ENCODE data around the gene XRN1.
"Not testable (repeated sequence)": the region's sequence is repeated elsewhere in the genome, so short reads cannot be mapped to it uniquely, and the experiment has no call there.

The XRN1 gene

DNA sequence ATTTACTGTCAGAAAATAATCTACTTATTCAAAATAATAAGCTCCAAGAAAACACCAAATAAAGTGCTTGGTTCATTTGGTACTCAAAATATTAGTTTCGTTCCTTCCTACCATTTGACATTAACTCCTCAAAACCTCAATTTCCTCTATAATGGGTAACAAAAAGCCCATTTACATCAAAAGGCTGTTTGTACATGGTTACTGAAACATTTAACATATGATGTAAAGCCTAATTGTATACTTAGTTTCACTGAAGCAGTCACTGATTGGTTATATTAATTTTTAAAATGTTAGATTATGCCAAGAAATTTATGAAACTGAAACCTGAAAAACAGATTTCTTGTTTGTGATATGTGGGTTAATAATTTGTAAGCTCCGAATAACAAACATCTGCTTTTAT, 14.7 kb downstream of the XRN1 start:
- DNase-seq: no peak

DNA sequence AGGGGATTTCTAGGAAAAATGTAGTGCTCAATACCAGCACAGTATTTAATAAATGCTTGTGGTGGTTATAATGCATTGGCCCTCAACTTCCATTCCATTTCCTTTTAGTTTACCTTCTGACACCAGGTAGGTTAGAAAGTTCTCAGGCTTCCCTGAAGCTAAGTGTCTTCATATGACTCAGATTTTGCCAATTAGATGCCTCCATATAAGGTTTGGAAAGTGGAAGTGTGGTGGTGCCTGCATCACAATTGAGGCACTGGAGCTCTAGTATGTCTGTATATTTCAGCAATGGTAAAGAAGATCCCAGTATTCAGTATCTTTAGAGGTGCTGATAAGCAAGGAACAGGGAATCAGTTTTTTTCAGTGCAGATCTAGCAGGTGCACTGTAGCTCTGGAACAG, 18.3 kb downstream of the XRN1 start:
- no peak for DNase-seq

DNA sequence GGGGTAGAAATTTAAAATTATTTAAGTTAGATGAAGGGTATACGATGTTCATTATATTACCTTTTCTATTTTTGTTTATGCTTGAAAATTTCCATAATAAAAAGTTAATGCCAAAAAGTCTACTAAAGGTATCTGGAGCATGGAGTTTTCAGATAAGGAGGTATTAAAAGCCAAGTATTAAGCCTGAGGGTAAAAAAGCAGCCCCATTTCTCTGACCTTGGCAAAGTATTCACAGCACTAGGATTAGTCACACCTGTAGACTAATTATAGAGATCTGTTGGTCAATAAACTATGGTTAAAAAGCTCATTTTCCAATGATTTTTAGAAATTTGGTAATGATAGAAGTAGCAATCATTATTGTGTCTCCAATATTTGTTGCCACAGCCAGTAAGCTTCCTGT, 23.1 kb downstream of the XRN1 start:
- no peak for DNase-seq

DNA sequence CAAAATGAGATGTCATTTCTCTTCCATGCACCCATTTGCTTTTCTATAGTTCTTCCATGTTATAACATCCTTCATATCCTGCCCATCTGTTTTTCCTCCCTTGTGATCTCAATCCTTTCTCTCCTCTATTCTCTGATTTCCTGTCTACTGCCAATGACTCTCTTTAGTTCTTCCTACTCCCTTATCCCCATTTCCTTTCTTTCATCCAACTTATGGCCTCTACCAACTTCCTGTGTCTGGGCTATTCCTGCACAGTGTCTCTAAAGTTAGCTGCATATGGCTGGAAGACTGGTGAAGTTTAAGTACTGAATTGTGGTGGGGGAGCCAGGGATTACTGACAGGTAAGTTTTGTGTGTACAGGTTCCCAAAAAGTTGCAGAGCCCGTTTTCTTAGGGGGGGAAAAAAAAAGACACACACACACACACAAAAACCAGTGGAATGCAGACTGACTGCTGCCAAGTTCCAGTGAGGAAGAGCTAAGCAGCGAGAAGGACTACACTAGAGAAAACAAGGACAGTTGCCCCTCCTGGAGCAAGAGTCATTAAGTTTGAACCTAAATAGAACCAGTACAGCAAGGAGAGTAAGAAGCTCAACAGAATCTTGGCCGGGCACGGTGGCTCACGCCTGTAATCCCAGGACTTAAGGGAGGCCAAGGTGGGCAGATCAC, 28.8 kb downstream of the XRN1 start:
- DNase-seq: no peak

DNA sequence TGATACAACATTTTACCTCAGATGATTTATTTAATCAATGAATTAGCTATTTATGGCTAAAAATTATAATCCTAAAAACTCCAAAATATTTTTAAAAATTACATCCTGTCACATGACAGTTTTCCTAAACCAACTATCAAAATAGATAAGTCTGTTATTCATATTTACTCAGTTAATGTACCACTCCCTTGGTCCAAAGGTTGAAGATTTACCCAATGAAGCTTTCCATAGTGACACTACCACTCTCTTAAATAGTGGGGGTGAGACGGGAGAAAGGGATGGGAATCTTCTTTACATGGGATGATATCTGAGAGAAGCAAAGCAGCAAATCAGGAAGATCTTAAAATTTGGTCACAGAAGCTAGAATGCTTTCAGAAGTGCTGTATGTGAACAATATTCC, 30.5 kb downstream of the XRN1 start:
- DNase-seq: no peak

DNA sequence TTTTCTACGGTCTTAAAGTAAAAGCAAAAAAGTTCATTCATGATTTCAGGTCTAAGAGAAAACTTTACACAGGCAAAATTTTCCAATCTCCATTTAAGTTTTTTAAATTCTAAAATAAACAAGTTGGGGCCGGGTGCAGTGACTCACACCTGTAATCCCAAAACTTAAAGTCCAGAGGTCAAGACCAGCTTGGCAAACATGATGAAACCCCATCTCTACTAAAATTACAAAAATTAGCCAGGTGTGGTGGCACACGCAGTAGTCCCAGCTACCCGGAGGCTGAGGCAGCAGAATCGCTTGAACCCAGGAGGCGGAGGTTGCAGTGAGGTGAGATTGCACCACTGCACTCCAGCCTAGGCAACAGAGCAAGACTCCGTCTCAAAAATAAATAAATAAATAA, 47.3 kb downstream of the XRN1 start:
- DNase-seq: not testable (repeated sequence)

DNA sequence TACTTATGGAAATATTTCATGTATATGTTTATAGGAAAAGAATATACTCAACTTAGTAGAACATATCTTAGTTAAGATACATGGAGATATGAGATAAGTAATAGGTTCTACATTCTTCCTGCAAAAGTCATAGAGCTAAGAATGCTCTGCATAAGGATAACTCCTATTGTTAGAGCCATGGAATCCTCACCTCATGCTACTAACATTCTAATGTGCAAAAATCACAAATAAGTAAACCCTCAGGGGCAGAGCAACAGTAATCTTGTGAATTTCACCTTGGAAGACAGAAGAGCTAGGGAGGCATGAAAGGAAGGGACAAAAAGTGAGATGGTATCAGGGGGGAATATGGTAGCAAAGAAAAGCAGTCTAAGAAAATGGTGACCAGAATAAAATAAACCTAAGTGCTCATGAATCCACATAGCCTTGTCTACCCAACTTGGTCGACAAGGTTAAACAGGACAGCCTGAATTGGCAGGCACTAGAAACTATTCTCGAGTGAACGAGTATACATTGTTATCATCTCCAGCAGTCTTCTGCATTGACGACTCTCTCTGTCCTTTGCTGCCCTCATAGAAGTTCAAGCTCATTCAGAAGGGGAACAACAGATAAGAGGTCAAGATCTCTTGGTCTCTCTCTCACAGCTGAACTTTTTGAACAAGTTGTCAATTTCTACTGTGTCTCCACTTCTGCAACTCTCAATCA, 52.8 kb downstream of the XRN1 start:
- no peak for DNase-seq

DNA sequence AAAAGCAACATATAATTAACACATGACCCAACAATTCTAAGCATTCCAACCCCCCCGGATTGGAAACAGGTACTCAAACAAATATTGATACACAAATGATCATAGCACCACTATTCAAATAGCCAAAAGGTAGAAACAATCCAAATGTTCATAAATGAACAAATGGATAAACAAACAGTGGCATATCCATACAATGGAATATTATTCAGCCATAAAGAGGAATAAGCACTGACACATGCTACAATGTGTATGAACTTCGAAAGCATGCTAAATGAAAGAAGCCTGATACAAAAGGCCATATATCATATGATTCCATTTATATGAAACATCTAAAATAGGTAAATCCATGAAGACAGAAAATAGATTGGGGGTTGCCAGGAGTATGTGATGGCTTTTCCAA, 62.8 kb downstream of the XRN1 start:
- DNase-seq: no peak

DNA sequence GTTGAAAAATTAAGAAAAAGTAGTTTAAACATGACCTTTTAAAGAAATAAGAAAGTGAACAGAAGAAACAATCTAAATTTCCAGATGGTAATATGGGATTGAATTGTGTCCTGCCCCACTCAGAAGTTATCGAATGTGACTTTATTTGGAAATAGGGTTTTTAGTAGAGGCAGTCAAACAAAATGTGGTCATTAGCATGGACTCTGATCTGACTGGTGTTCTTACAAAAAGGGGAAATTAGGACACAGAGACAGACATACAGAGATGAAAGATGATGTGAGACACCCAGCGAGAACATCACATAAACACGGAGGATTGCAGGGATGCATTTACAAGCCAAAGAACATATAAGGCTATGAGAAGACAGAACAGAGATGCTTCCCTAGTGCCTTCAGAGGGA, 73.2 kb downstream of the XRN1 start:
- no peak for DNase-seq

DNA sequence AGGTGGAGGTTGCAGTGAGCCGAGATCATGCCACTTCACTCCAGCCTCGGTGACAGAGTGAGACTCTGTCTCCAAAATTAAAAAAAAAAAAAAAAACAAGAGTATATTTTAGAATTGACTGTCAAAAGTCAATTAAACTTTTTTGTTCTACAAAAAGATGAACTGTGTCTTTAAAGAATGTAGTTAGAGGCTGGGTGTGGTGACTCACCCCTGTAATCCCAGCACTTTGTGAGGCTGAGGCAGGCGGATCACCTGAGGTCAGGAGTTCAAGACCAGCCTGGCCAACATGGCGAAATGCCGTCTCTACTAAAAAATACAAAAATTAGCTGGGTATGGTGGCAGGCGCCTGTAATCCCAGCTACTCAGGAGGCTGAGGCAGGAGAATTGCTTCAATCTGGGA, 78.3 kb downstream of the XRN1 start:
- not testable (repeated sequence) for DNase-seq

DNA sequence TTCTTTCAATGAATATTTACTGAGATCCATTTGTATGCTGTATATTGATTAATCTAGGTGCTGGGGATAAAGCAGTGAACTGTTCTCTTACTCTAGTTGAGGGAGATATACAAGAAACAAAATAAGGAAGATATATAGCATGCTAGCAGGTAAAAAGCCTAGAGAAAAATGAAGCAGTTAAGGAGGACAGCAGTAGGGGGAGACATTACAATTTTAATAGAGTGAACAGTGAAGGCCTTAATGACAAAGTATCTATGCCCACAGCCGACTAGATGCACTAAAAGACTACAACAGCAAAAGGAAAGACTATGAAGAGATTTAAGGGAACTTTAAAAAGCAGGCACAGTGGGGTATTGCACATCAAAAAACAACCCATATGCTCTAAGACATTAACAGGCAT, 81.4 kb downstream of the XRN1 start:
- DNase-seq: no peak

DNA sequence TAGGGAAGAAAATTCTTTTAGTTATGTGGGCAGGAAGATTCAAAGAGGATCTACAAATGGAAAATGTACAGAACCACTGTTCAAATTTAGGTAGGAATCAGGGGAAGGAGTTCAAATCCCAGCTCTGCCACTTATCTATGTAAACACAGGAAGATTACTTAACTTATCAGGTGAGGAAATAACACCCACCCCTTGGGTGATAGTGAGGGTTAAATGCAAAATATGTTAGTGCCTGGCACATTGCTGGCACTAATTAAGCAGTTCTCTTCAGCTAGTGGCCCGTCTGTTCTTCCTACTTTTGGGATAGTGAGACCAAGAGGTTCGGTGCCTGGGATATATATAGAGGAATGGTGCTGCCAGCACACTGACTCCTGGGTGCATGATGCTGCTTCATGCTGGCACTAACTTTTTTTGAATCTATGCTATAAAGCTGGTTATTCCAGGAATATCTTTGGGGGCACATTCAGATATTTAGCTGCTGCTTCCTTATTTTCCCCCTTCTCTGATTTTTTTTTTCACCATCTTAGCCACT, 83.8 kb downstream of the XRN1 start:
- no peak for DNase-seq

DNA sequence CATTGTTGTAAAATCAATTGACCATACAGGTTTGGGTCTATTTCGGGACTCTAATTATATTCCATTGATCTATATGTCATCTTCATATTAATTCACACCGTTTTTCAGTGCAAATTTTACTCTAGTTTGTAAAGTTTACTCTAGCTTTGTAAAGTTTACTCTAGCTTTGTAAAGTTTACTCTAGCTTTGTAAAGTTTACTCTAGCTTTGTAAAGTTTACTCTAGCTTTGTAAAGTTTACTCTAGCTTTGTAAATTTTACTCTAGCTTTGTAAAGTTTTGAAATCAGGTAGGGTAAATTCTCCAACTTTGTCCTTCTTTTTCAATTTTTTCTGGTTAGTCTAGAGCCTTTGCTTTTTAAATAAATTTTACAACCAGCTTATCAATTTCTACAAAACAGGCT, 84.4 kb downstream of the XRN1 start:
- not testable (repeated sequence) for DNase-seq

DNA sequence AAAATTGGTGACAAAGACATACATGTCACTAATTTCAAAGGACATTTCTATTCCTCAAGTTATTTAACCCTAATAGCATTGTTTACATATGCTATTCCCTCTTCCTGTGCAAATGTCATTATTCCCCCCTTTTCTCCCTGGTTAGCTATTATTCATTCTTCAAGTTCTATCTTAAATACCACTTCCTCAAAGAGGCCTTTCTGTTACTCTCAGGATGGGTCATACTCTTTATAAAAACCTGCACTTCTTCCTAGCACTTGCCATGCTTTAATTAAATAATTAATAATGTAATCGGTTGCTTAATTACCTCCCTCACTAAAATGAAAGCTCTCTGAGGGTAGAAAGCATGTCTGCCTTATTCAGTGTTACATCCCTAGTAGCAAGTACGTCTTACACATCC, 88.5 kb downstream of the XRN1 start:
- no peak for DNase-seq

DNA sequence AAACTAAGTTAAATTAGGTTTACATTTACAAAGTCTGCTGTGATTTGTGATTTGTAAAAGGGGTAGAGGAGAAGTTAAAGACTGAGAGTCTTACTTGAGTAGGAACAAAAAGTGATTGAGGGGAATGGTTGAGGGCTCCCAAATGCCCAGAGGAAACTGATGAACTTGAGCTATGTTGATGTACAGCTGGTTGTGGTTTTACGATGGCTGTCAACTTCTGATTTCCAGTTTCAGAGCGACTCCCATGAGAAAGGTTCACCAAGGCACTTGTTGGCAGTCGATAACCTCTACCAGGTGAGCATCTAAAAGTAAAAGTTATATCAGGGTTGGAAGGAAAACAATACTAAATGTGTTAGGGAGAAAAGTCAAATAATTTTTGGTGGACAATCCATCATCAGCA, 91.0 kb downstream of the XRN1 start:
- DNase-seq: no peak

DNA sequence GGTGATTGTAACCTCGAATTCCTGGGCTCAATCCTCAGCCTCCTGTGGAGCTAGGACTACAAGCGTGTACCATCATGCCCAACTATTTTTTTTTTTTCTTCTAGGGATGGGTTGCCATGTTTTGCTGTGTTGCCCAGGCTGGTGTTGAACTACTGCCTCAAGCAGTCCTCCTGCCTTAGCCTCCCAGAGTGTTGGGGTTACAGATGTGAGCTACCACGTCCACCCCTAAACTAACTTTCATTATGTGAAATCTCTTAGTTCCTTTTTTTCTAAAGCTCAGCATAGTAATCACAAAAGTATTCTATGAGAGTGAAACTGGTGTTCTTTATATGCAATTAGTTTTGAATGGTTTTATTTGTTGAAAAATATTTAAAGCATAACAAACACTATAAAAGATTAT, 92.1 kb downstream of the XRN1 start:
- no peak for DNase-seq

DNA sequence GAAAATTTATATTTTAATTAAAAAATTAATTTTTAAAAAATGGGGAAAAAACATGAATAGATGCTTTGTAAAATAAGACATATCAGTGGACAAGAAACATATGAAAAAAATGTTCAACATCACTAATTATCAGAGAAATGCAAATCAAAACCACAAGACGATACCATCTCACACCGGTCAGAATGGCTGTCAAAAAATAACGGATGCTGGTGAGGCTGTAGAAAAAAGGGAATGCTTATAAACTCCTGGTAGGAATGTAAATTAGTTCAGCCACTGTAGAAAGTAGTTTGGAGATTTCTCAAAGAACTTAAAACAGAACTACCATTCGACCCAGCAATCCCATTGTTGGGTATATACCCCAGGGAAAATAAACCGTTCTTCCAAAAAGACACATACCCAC, 93.8 kb downstream of the XRN1 start:
- no peak for DNase-seq

DNA sequence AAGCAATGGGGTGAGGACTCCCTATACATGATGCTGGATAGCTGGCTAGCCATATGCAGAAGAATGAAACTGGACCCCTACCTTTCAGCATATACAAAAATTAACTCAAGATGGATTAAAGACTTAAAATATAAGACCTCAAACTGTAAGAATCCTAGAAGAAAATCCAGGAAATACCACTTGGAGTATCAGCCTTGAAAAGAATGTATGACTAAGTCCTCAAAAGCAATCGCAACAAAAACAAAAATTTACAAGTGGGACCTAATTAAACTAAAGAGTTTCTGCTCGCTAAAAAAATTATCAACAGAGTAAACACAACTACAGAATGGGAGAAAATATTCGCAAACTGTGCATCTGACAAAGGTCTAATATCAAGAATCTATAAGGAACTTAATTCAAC, 94.3 kb downstream of the XRN1 start:
- no peak for DNase-seq

DNA sequence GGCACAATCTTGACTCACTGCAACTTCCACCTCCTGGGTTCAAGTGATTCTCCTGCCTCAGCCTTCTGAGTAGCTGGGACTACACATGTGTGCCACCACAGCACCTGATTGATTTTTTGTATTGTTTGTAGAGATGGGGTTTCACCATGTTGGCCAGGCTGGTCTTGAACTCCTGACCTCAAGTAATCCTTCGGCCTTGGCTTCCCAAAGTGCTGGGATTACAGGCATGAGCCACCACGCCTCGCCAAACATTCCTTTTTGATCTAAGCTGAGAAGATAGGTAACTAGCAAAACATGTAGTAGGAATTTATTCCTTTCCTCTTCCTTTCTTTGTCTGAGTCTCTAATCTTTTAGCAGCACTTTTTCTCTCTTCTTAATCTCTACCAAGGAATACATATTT, 95.1 kb downstream of the XRN1 start:
- not testable (repeated sequence) for DNase-seq

DNA sequence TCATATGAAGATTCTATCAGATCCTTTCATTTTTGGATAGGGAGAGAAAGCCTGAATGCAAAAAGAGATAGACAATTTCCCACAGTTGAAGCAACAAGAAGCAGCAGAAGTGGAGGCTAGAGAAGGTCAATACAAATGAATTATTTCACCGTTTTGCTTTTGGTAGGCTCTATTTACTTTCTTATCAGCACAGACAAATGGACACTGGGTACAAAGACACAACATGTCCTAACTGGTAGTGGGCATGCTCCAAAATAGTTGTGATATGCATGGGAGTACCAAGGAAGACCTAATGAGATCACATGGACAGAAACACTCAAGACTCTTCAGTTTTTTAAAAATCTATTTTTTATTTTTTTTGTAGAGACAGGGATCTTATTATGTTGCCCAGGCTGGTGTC, 99.4 kb downstream of the XRN1 start:
- no peak for DNase-seq

DNA sequence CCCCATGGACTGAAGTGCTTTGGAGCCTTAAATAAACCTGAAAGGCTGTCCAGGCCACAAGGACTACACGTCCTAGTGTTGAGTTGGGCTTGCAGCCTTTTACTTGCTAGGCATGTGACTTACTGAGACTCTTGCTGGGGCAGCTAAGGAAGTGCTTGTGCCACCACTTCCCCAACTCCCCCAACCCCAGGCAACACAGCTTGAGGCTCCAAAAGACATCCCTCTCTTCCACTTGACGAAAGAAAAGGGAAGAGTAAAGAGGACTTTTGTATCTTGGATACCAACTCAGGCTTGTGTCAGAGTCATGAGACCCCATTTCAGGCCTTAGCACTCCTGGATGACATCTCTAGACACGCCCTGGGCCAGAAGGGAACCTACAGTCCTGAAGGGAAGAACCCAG, 109.8 kb downstream of the XRN1 start:
- no peak for DNase-seq

DNA sequence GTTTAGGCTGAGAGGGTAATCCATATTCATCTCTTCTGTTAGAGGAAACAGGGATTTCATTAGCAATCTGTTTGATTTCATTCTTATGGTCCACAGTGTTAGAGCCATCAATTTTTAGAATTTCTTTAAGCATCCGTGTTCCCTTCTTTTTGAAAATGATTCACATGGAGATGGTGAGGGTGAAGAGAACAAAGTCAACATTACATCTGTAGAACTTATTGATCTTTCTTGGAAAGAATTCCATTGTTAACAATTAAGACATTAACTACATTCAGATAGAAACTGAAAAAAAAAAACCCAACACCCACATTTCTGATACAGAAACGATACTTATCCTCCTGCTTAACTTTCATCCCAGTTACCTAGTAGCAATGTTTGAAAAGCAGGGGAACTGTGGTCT, 115.4 kb downstream of the XRN1 start:
- DNase-seq: no peak

DNA sequence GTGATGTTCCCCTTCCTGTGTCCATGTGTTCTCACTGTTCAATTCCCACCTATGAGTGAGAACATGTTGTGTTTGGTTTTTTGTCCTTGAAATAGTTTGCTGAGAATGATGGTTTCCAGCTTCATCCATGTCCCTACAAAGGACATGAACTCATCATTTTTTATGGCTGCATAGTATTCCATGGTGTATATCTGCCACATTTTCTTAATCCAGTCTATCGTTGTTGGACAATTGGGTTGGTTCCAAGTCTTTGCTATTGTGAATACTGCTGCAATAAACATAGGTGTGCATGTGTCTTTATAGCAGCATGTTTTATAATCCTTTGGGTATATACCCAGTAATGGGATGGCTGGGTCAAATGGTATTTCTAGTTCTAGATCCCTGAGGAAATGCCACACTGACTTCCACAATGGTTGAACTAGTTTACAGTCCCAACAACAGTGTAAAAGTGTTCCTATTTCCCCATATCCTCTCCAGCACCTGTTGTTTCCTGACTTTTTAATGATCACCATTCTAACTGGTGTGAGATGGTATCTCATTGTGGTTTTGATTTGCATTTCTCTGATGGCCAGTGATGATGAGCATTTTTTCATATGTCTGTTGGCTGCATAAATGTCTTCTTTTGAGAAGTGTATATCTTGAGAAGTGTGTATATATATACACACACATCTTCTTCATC, 123.4 kb downstream of the XRN1 start:
- not testable (repeated sequence) for DNase-seq

DNA sequence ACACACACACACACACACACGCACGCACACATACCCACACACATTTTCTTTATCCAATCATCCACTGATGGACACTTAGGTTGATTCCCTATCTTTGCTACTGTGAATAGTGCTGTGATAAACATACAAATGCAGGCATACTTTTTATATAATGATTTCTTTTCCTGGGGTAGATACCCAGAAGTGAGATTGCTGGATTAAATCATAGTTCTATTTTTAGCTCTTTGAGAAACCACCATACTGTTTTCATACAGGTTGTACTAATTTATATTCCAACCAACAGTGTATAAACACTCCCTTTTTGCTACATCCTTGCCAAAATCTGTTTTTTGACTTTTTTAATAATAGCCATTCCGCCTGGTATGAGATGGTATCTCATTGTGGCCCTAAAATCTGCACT, 127.9 kb downstream of the XRN1 start:
- DNase-seq: no peak

All from activated CD4-positive, alpha-beta T cell treated with anti-CD3 and anti-CD28 coated beads, Interleukin-2, amount 50 U/mL, for 4 hours (primary cell).